Measurements from ENCODE around the gene PLEKHN1. TPM values are rescaled to one million over a fixed set of nuclear protein-coding genes. Genes with fewer than 3 reads are reported as not detected.
"Not testable (repeated sequence)": the region's sequence is repeated elsewhere in the genome, so short reads cannot be mapped to it uniquely, and the experiment has no call there.

The PLEKHN1 gene
- polyA plus RNA-seq, 1 of the 3 experiments (the other 2 are of a cell fraction): not detected

GRCh38 chr1:975896-976683, 9.8 kb downstream of the PLEKHN1 start (continued):
- TF ChIP-seq MEF2A (IDR thresholded peaks at IDR 0.05; ENCODE audit: borderline replicate concordance, low read depth) (no peak), RAD21 (IDR thresholded peaks at IDR 0.05; ENCODE audit: low read length) (peak; percentile 72), SMC3 (IDR thresholded peaks at IDR 0.05; ENCODE audit: low read depth, low read length) (peak; percentile 59), CHD2 (IDR thresholded peaks at IDR 0.05; ENCODE audit: low read length, partially characterized antibody) (peak; percentile 8), NFIC (IDR thresholded peaks at IDR 0.05; ENCODE audit: borderline replicate concordance) (no peak), FOSL2 (IDR thresholded peaks at IDR 0.05; ENCODE audit: borderline replicate concordance, low read depth) (no peak), REST (IDR thresholded peaks at IDR 0.05; ENCODE audit: low read depth, low read length) (no peak), TCF12 (IDR thresholded peaks at IDR 0.05) (no peak), EP300 (IDR thresholded peaks at IDR 0.05; ENCODE audit: borderline replicate concordance in 1 of 2, low read depth in 1 of 2, low read length in 1 of 2) (no peak), GABPA (IDR thresholded peaks at IDR 0.05; ENCODE audit: low read depth) (no peak), FOXJ3 (CRISPR knock-in tag; IDR thresholded peaks at IDR 0.05) (no peak), SIN3A (IDR thresholded peaks at IDR 0.05; ENCODE audit: borderline replicate concordance, low read depth, low read length) (no peak), EZH2phosphoT487 (IDR thresholded peaks at IDR 0.05; ENCODE audit: borderline replicate concordance, low read depth) (no peak)
- TF ChIP-seq, protein P1, sequence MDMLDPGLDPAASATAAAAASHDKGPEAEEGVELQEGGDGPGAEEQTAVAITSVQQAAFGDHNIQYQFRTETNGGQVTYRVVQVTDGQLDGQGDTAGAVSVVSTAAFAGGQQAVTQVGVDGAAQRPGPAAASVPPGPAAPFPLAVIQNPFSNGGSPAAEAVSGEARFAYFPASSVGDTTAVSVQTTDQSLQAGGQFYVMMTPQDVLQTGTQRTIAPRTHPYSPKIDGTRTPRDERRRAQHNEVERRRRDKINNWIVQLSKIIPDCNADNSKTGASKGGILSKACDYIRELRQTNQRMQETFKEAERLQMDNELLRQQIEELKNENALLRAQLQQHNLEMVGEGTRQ (IDR thresholded peaks at IDR 0.05; ENCODE audit: borderline replicate concordance, low read depth, low read length): no peak
- TF ChIP-seq, protein P2, sequence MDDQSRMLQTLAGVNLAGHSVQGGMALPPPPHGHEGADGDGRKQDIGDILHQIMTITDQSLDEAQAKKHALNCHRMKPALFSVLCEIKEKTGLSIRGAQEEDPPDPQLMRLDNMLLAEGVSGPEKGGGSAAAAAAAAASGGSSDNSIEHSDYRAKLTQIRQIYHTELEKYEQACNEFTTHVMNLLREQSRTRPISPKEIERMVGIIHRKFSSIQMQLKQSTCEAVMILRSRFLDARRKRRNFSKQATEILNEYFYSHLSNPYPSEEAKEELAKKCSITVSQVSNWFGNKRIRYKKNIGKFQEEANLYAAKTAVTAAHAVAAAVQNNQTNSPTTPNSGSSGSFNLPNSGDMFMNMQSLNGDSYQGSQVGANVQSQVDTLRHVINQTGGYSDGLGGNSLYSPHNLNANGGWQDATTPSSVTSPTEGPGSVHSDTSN (IDR thresholded peaks at IDR 0.05): no peak

DNA sequence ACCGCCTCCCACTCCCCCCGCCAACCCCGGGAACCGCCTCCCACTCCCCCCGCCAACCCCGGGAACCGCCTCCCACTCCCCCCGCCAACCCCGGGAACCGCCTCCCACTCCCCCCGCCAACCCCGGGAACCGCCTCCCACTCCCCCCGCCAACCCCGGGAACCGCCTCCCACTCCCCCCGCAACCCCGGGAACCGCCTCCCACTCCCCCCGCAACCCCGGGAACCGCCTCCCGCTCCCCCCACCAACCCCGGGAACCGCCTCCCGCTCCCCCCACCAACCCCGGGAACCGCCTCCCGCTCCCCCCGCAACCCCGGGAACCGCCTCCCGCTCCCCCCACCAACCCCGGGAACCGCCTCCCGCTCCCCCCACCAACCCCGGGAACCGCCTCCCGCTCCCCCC, 10.5 kb downstream of the PLEKHN1 start:
- H3K27ac ChIP-seq (ENCODE audit: low read depth in 2 of 2, low read length in 1 of 2); H3K79me2 ChIP-seq (ENCODE audit: insufficient read depth); H3K9me2 ChIP-seq; H3K9ac ChIP-seq; H3F3A ChIP-seq (replicated peaks; ENCODE audit: insufficient read depth); DNase-seq; H3K9me3 ChIP-seq; H3K4me3 ChIP-seq (ENCODE audit: low read depth in 2 of 2, low read length in 1 of 2); H2AFZ ChIP-seq (ENCODE audit: low read depth); H4K20me1 ChIP-seq (ENCODE audit: insufficient read depth); H3K4me2 ChIP-seq; H3K36me3 ChIP-seq (replicated peaks in 1 of 2; ENCODE audit: control insufficient read depth in 1 of 2, insufficient read depth in 2 of 2, low read length in 1 of 2); H3K27me3 ChIP-seq (ENCODE audit: insufficient read depth): not testable (repeated sequence)
- WGBS (ENCODE audit: low lambda C conversion rate): 3% methylated on average over 6 of the region's 39 CpGs
- POLR2A ChIA-PET: interaction anchor here (0.8 to 1.3 kb wide), 2 partner anchors 9 to 72 kb away, joined by 5 to 6 read pairs; no protein-coding TSS in a partner anchor
- CTCF ChIA-PET: interaction anchor here (0.6 to 2.5 kb wide), 11 partner anchors 8 to 72 kb away, joined by 3 to 24 read pairs (median 5); partner anchors contain the start of gene NOC2L
- peaks cover 0 to 21% of the 10 kb centered on the region in 2 experiments; a peak in 1 of 4 replicates for H3K4me1 ChIP-seq (ENCODE audit: control insufficient read depth in 1 of 2, insufficient read depth in 2 of 2, low read depth in 1 of 2, low read length in 1 of 2)

Data from SK-N-SH (cell line).